Heart left ventricle (tissue), 13 donors: ENCODE measurements around the gene ENKUR.
"Not testable (repeated sequence)": the region's sequence is repeated elsewhere in the genome, so short reads cannot be mapped to it uniquely, and the experiment has no call there.

ENCODE experiments used
- POLR2A ChIP-seq, 2 donors: fragments of 450-650 bp; IDR thresholded peaks; one replicate each; pipeline ENCODE4 v1.6.1; 2017; ENCODE audit warnings: antibody characterized with exemption in 2 of 2, mild to moderate bottlenecking in 2 of 2, moderate library complexity in 2 of 2
- TF ChIP-seq, protein P1 (sequence below), 12 donors: fragments of 200-600 bp; sonication (generic) in 4 of 12; IDR thresholded peaks; one replicate each; pipeline versions ENCODE4 v1.5.0 to v1.8.0; 2018 to 2022; ENCODE audit warnings: antibody characterized with exemption in 12 of 12, mild to moderate bottlenecking in 5 of 12
- donor health status: ischemic (EF 13 %, LVEDD 7.1; RV severe dilation, severe dysfunction).
- donor health status: DM: no; HTN: yes; CAD: no.
- donor health status: DM: no; HTN: no; CAD: no.
- donor health status: ischemic (EF 25% LVEDD 6.9; RV normal size, moderate dysfunction).
- donor health status: ischemic (EF 25% LVEDD 5.7; RV mildly dilated, moderate dysfunction).
- donor health status: ischemic (EF 35%, LVEDD 5.7; RV mildly dilated, moderate dysfunction).
- donor health status: nonischemic (EF 11% LVEDD 7.7; RV severe dilation, severe dysfunction).
- donor health status: DM: yes; HTN: yes; CAD: no.
- donor health status: PGD.
- donor health status: ischemic (EF 29% LVEDD 5.4; RV normal size, mild dysfunction).
- donor health status: nonischemic (EF 23%, LVEDD 6.1; RV moderate dilation, normal function).

DNA sequence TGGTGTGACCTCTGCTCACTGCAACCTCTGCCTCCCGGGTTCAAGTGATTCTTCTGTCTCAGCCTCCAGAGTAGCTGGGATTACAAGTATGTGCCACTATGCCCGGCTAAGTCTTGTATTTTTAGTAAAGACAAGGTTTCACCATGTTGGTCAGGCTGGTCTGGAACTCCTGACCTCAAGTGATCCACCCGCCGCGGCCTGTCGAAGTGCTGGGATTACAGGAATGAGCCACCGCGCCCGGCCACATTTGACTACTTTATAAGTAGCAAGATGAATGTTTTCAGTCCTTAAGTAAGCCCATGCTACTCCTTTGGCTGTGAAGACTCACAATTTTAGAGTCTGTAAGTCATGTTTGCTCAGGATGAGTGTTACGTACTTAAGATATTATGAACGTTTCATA is 47.0 kb downstream of the ENKUR start:
- TF ChIP-seq, protein P1, sequence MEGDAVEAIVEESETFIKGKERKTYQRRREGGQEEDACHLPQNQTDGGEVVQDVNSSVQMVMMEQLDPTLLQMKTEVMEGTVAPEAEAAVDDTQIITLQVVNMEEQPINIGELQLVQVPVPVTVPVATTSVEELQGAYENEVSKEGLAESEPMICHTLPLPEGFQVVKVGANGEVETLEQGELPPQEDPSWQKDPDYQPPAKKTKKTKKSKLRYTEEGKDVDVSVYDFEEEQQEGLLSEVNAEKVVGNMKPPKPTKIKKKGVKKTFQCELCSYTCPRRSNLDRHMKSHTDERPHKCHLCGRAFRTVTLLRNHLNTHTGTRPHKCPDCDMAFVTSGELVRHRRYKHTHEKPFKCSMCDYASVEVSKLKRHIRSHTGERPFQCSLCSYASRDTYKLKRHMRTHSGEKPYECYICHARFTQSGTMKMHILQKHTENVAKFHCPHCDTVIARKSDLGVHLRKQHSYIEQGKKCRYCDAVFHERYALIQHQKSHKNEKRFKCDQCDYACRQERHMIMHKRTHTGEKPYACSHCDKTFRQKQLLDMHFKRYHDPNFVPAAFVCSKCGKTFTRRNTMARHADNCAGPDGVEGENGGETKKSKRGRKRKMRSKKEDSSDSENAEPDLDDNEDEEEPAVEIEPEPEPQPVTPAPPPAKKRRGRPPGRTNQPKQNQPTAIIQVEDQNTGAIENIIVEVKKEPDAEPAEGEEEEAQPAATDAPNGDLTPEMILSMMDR (IDR thresholded peaks at IDR 0.05), result not testable (repeated sequence)
- not testable (repeated sequence) for TF ChIP-seq POLR2A (IDR thresholded peaks at IDR 0.05)
